Small intestine (tissue), 16 donors: Measurements from ENCODE around the gene RAB40C. TPM values are rescaled to one million over a fixed set of nuclear protein-coding genes. Genes with fewer than 3 reads are reported as not detected.

ENCODE experiments used
- DNase-seq, 2 donors: peaks; one replicate each; pipeline versions ENCODE4 v3.0.0 to v3.0.0-alpha.2; 2013
- FAIRE-seq: peaks from 2 replicates; lab custom pipeline; 2012; peaks lifted over from hg19 to GRCh38; lab: Jason Lieb, UNC
- H3K27ac ChIP-seq, 3 donors: one replicate each; pipeline ENCODE4 v1.5.1; 2013; ENCODE audit warnings: low read length in 2 of 3, mild to moderate bottlenecking in 2 of 3, control low read depth in 1 of 3, inconsistent platforms in 1 of 3, low read depth in 1 of 3, moderate library complexity in 1 of 3
- H3K27me3 ChIP-seq, 3 donors: one replicate each; pipeline ENCODE4 v1.6.1; 2013; ENCODE audit warnings: low read length in 3 of 3, inconsistent platforms in 1 of 3; ENCODE audit not compliant: control insufficient read depth in 3 of 3, insufficient read depth in 3 of 3
- H3K36me3 ChIP-seq, 3 donors: one replicate each; pipeline ENCODE4 v1.6.1; 2013; ENCODE audit warnings: low read length in 3 of 3, inconsistent platforms in 1 of 3, low read depth in 1 of 3, mild to moderate bottlenecking in 1 of 3, moderate library complexity in 1 of 3; ENCODE audit not compliant: control insufficient read depth in 3 of 3, insufficient read depth in 2 of 3
- H3K4me1 ChIP-seq, 3 donors: one replicate each; pipeline ENCODE4 v1.6.1; 2013; ENCODE audit warnings: low read length in 2 of 3, inconsistent platforms in 1 of 3, low read depth in 1 of 3, mild to moderate bottlenecking in 1 of 3, moderate library complexity in 1 of 3; ENCODE audit not compliant: control insufficient read depth in 3 of 3, insufficient read depth in 2 of 3
- H3K4me3 ChIP-seq, 3 donors: one replicate each; pipeline ENCODE4 v1.5.1; 2013; ENCODE audit warnings: low read length in 3 of 3, control low read depth in 1 of 3, inconsistent platforms in 1 of 3, low read depth in 1 of 3, mild to moderate bottlenecking in 1 of 3, moderate library complexity in 1 of 3
- H3K9me3 ChIP-seq, 2 donors: one replicate each; pipeline ENCODE4 v1.6.1; 2013; ENCODE audit warnings: low read depth in 1 of 2, low read length in 1 of 2; ENCODE audit not compliant: control insufficient read depth in 2 of 2, insufficient read depth in 1 of 2
- WGBS, 3 donors: extraction: QIAGEN DNeasy Blood & Tissue Kit; methylation state at CpG; one replicate each; pipeline ENCODE4 v1.1.7; 2013; 5-methylcytosine and 5-hydroxymethylcytosine counted together
- long read RNA-seq, 10 donors: transcript quantifications; one replicate each; lab custom pipeline, GENCODE V29; 2026
- polyA plus RNA-seq, 4 donors: library from polyadenylated mRNA; stranded (reverse) in 3 of 4; unstranded in 1 of 4; fragments of 200-250 nt in 3 of 4; fragments of 120-200 nt in 1 of 4; gene quantifications; one replicate each; pipeline versions ENCODE4 v1.2.1 to v1.2.3, GENCODE V29; 2013
- donor health status: healthy with polysubstance abuse.
- donor health status: control.
- donor health status: control.
- donor health status: Bipolar disorder and iron deficiency.
- donor health status: healthy.

The RAB40C gene
- 10 to 100 TPM; 28.9 to 49.0 (median 34.6) TPM for polyA plus RNA-seq
- long read RNA-seq, donor 1: 0 reads
- long read RNA-seq, donor 2: 0 reads
- long read RNA-seq, donor 3, partial matches to known transcripts: 0 of 3 reads
- long read RNA-seq, donor 3, other reads (novel, unspliced or antisense): 0 of 3 reads
- long read RNA-seq, donor 4: 0 reads
- long read RNA-seq, donor 5: 0 reads
- long read RNA-seq, donor 6, partial matches to known transcripts: 0 of 5 reads
- long read RNA-seq, donor 6, other reads (novel, unspliced or antisense): 0 of 5 reads
- long read RNA-seq, donor 7, partial matches to known transcripts: 0 of 4 reads
- long read RNA-seq, donor 7, other reads (novel, unspliced or antisense): 0 of 4 reads
- long read RNA-seq, donor 8, partial matches to known transcripts: 0 of 2 reads
- long read RNA-seq, donor 8, other reads (novel, unspliced or antisense): 0 of 2 reads
- long read RNA-seq, donor 9, partial matches to known transcripts: 0 of 2 reads
- long read RNA-seq, donor 9, other reads (novel, unspliced or antisense): 0 of 2 reads
- long read RNA-seq, donor 10, partial matches to known transcripts: 0 of 5 reads
- long read RNA-seq, donor 10, other reads (novel, unspliced or antisense): 0 of 5 reads

- Histone ChIP-seq H3K27me3 (peaks cover 0 to 12% (median 0%) of the 10 kb centered on the region in 3 donors), H3K27ac (peak within 1 kb of the TSS; percentile 98 to 99 (median 98)), H3K9me3 (no peaks in the 10 kb centered on the region), H3K4me3 (peak within 1 kb of the TSS; percentile 71 to 96 (median 91)), H3K36me3 (peaks cover 0 to 33% (median 0%) of the 10 kb centered on the region in 3 donors), H3K4me1 (peaks cover 4 to 54% (median 16%) of the 10 kb centered on the region in 3 donors)
- DNase-seq (peak; percentile 98 to 100), FAIRE-seq (no peak)
- WGBS, 3 donors: 0 to 1% (median 1%) methylated on average over 31 to 67 of the region's 67 CpGs
These were observed at the start of gene RAB40C for GRCh38 chr16:589658-590187. Gene RAB40C, plus strand, starts transcription at chr16:590066. Its CDS starts 226 bp downstream, at chr16:590292.

DNA sequence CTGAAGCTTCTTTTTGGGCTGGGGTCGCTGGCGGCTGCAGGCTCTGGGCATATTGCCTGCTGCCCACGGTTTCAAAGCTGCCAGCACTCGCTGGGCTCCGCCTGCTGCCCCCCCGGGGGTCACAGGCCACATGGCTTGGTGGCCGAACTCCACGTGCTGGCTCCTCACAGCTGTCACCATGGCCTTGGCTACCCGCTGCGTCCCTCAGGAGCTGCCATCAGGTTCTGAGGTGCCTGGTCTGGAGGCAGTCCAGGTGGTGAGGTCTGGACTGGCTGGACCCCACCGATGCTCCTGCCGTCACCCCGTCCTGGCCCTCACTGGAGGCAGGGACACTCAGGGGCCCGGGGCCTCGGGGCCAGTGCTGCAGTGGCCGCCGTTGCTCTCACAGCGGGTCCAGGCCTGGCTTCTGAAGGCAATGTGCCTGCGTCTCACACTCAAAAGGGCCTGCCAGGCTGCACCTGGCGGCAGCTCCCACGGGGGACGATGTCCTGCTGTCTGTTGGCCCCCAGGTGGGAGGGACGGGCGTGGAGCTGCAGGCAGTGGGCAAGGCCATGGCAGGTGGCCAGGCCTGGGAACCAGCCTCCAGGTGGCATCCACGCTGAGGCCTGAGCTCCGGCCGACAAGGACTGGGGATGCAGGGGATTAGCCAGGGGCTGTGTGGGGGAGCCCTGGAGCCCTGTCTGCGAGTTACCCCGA lies 49.1 kb upstream of the RAB40C start:
- no peaks in the 10 kb centered on the region for H3K27me3 ChIP-seq
- H3K4me3 ChIP-seq: no peak overlapping the region
- DNase-seq (no peak), FAIRE-seq (no peak)
- peaks cover 2 to 96% (median 8%) of the 10 kb centered on the region in 3 donors for H3K36me3 ChIP-seq
- no peaks in the 10 kb centered on the region for H3K9me3 ChIP-seq
- no peak overlapping the region for H3K27ac ChIP-seq
- peaks cover 0 to 21% (median 1%) of the 10 kb centered on the region in 3 donors for H3K4me1 ChIP-seq
- 77 to 86% (median 85%) methylated on average over 29 of the region's 29 CpGs for WGBS, 3 donors

DNA sequence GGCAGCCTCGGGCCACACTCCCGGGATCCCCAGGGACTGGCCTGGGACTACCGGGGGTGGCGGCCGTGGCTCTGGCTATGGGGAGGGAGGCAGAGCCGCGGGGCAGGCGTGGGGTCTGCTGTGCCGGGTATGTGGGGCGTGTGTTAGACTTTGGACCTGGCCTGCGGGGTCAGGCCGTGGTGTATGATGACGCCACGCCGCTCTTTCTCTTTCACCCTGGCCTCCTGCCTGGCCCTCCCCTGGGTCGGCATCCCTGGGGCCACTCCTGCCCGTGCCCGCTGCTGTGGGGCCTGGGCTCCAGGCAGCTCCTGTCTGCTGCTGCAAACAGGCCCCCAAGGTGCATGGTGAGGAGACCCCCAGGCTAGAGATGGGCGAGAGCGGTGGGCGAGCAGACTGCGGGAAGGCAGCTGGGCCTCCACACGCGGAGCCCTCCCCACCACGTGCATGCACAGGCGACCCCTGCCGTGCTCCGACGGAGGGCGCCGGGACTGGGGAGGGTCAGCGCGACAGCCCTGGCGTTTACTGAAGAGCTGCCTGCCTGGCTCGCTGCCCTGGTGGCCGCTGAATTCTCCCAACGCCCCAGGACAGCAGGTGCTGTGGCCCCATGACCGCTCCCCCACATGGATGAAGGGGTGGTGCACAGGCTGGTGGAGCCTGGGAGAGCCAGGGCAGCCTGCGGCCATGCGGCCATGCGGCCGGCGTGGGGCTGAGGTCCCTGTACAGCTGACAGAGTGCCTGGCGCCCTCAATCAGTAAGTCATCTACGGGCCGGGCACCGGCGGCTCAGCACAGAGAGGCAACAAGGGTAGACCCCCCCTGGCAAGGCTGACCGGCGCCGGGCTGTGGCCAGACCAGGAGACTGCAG lies 46.3 kb upstream of the RAB40C start:
- H3K27ac ChIP-seq: peak overlapping the region in 2 of 3 donors; percentile 54 to 87
- H3K4me1 ChIP-seq: peaks cover 0 to 17% (median 1%) of the 10 kb centered on the region in 3 donors
- WGBS, 3 donors: 53 to 76% (median 65%) methylated on average over 34 to 51 of the region's 51 CpGs
- H3K9me3 ChIP-seq: no peaks in the 10 kb centered on the region
- peak overlapping the region in 1 of 3 donors; percentile 11 for H3K4me3 ChIP-seq
- FAIRE-seq: no peak
- DNase-seq: peak; percentile 72 to 91
- H3K27me3 ChIP-seq: no peaks in the 10 kb centered on the region
- H3K36me3 ChIP-seq: peaks cover 6 to 95% (median 6%) of the 10 kb centered on the region in 3 donors

GRCh38 chr16:544517-544916 lies 45.3 kb upstream of the RAB40C start:
- whole genome bisulfite sequencing, 3 donors: 92 to 95% (median 92%) methylated on average over 46 of the region's 46 CpGs
- FAIRE-seq: no peak
- no peak overlapping the region for H3K4me3 ChIP-seq

DNA sequence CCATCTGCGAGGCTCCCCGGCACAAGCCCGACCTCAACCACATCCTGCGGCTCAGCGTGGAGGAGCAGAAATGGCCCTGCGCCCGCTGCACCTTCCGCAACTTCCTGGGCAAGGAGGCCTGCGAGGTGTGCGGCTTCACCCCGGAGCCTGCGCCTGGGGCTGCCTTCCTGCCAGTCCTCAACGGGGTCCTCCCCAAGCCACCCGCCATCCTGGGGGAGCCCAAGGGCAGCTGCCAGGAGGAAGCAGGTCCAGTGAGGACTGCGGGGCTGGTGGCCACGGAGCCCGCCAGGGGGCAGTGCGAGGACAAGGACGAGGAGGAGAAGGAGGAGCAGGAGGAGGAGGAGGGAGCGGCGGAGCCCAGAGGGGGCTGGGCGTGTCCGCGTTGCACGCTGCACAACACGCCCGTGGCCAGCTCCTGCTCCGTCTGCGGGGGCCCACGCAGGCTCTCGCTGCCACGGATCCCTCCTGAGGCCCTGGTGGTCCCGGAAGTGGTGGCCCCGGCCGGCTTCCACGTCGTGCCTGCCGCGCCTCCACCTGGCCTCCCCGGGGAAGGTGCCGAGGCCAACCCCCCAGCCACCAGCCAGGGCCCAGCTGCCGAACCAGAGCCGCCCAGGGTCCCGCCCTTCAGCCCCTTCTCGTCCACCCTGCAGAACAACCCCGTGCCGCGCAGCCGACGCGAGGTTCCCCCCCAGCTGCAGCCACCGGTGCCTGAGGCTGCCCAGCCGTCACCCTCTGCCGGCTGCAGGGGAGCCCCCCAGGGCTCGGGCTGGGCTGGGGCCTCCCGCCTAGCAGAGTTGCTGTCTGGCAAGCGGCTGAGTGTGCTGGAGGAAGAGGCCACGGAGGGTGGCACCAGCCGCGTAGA lies 42.7 kb upstream of the RAB40C start:
- peaks cover 0 to 17% (median 1%) of the 10 kb centered on the region in 3 donors for H3K4me1 ChIP-seq
- DNase-seq: peak; percentile 70 to 72
- H3K36me3 ChIP-seq: peaks cover 14 to 95% (median 16%) of the 10 kb centered on the region in 3 donors
- H3K27ac ChIP-seq: no peak overlapping the region
- no peak for FAIRE-seq
- WGBS, 3 donors: 71 to 81% (median 74%) methylated on average over 33 to 60 of the region's 60 CpGs
- no peaks in the 10 kb centered on the region for H3K9me3 ChIP-seq
- H3K27me3 ChIP-seq: no peaks in the 10 kb centered on the region
- H3K4me3 ChIP-seq: no peak overlapping the region

More at GRCh38 chr16:544517-544916, 45.3 kb upstream of the RAB40C start:
- no peak for DNase-seq
- peak overlapping the region in 1 of 3 donors; percentile 87 for H3K27ac ChIP-seq
- peaks cover 0 to 17% (median 1%) of the 10 kb centered on the region in 3 donors for H3K4me1 ChIP-seq
- H3K9me3 ChIP-seq: no peaks in the 10 kb centered on the region
- H3K36me3 ChIP-seq: peaks cover 5 to 95% (median 6%) of the 10 kb centered on the region in 3 donors
- H3K27me3 ChIP-seq: no peaks in the 10 kb centered on the region

DNA sequence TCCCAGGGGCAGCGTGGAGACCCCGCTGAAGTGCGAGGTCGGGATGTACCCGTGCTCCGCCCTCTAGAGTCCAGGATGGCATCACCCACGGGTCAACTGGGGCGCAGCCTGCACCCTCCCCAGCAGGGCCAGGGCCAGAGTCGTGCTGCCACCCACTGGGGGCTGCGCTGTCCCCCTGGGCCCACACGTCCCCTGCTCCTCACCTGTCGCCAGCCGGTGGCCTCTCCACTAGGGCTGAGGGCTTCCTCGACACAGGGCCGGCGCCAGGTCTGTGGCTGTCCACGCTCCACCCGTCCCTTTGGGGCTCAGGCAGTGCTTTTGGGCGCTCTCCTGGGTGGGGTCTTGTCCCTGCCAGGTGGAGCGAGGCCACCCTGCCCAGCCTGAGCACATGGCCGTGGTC lies 41.3 kb upstream of the RAB40C start:
- no peak for FAIRE-seq

More for the DNA sequence above, 41.3 kb upstream of the RAB40C start:
- no peak for DNase-seq
- WGBS, 3 donors: 91 to 95% (median 94%) methylated on average over 16 to 21 of the region's 21 CpGs
- Histone ChIP-seq H3K27me3 (no peaks in the 10 kb centered on the region), H3K4me3 (no peak overlapping the region), H3K9me3 (no peaks in the 10 kb centered on the region), H3K4me1 (peaks cover 0 to 9% (median 0%) of the 10 kb centered on the region in 3 donors), H3K36me3 (peaks cover 16 to 95% (median 25%) of the 10 kb centered on the region in 3 donors), H3K27ac (no peak overlapping the region)
